K562 (cell line): Measurements from ENCODE around the gene QRFP. TPM values are rescaled to one million over a fixed set of nuclear protein-coding genes. Genes with fewer than 3 reads are reported as not detected.

ENCODE experiments used
- BHLHE40 ChIP-seq: IDR thresholded peaks from 2 replicates; pipeline ENCODE4 v1.6.1; 2011; ENCODE audit warnings: low read length, improper control_type of control experiment
- BMI1 ChIP-seq: fragments of 150-350 bp; IDR thresholded peaks from 2 replicates; pipeline ENCODE4 v1.6.1; 2014; ENCODE audit warnings: low read length
- CCNT2 ChIP-seq: IDR thresholded peaks from 2 replicates; pipeline ENCODE4 v1.6.1; 2011; ENCODE audit warnings: borderline replicate concordance, low read depth, mild to moderate bottlenecking, moderate library complexity, mixed read lengths, low read length; ENCODE audit not compliant: insufficient read length; ENCODE audit errors: extremely low read depth
- HOXB6 ChIP-seq: fragments of 250-450 bp; sonication (Bioruptor Pico); IDR thresholded peaks from 2 replicates; pipeline ENCODE4 v1.5.1; 2022; ENCODE audit warnings: mild to moderate bottlenecking, borderline replicate concordance
- OTX1 ChIP-seq: fragments of 450-650 bp; formaldehyde crosslinking; IDR thresholded peaks from 2 replicates; pipeline ENCODE4 v1.4.0; 2022; ENCODE audit warnings: mild to moderate bottlenecking
- PHF21A ChIP-seq: fragments of 450-650 bp; IDR thresholded peaks from 2 replicates; pipeline ENCODE4 v1.6.1; 2017; ENCODE audit warnings: low read depth, borderline replicate concordance
- TCF7L2 ChIP-seq: fragments of 150-350 bp; IDR thresholded peaks from 2 replicates; pipeline ENCODE4 v1.6.1; 2016; ENCODE audit warnings: low read depth, mild to moderate bottlenecking, low read length, moderate library complexity
- ZNF311 ChIP-seq: fragments of 250-450 bp; sonication (Bioruptor Pico); IDR thresholded peaks from 2 replicates; pipeline ENCODE4 v1.4.0; 2020; ENCODE audit warnings: mild to moderate bottlenecking, moderate library complexity
- ZSCAN32 ChIP-seq: fragments of 450-650 bp; formaldehyde crosslinking; IDR thresholded peaks from 2 replicates; pipeline ENCODE4 v1.4.0; 2020; ENCODE audit warnings: mild to moderate bottlenecking, moderate library complexity
- polyA plus RNA-seq, 8 experiments: library from polyadenylated mRNA; depleted of rRNA in 4 of 8; stranded (reverse) in 5 of 8; unstranded in 3 of 8; fragments of >200 nt; fragmentation: Nextera tagmentation in 2 of 8; fragmentation: Illumina TruSeq in 1 of 8; extraction: Ambion mirVana in 2 of 8; extraction: Trizol in 1 of 8; gene quantifications; 2 replicates each; pipeline versions ENCODE4 v1.2.1 to v1.2.3, GENCODE V29; 2011 to 2014; ENCODE audit warnings: inconsistent platforms in 1 of 8, missing spikeins in 1 of 8
- total RNA-seq, 7 experiments: library from RNA; depleted of rRNA in 6 of 7; stranded (reverse); fragments of >200 nt in 6 of 7; fragmentation: Illumina TruSeq in 2 of 7; extraction: Trizol in 2 of 7; gene quantifications; 2 replicates each; pipeline versions ENCODE4 v1.2.1 to v1.2.3, GENCODE V29; 2011 to 2021; ENCODE audit warnings: low replicate concordance in 1 of 7
- TF ChIP-seq, protein P1 (sequence below): fragments of 200-600 bp; sonication (generic); IDR thresholded peaks from one replicate; pipeline ENCODE4 v1.6.1; 2012; ENCODE audit warnings: mild to moderate bottlenecking, low read depth, low read length, inconsistent platforms
- TF ChIP-seq, protein P2 (sequence below): fragments of 450-650 bp; IDR thresholded peaks from 2 replicates; pipeline ENCODE4 v1.6.1; 2017; ENCODE audit warnings: mild to moderate bottlenecking, moderate library complexity

Gene QRFP
- total and polyA plus RNA-seq, 9 of the 15 experiments (the other 6 are each of a cell fraction or from before 2014, with no cell fraction given), result not detected

DNA sequence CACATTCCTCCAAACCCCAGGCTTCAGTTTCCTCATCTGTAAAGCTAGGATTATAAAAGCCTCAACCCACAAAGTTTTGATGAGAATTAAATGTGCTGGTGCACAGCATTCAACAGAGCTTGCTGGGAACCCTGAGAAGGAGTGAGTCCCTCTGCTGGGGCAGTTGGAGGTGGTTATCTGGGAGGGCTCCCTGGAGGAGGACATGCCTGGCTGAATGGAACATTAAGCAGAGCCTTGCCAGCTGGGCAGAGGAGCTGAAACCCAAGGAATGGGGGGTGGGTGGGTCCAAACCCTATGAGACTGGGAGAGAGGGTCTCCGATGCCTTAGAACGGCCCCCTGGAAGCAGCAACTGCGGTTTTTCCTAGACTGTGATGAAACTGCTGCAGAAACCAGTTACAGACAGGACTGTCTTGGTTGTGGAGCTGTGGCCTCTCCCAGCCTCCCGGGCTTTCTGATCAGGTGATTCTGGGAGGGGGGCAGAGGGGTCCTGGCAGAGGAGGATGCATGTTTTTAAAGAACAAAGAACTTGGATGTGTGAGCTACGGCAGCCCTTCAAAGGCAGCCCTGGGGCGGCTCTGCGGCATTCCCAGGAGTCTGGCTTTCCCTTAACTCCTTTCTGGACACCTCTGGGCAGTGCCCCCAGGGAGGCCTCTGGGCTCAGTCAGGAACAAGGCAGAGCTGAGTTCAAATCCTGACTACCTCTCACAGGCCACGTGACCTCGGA is 21.7 kb upstream of the QRFP start (continued):
- TF ChIP-seq ZNF311 (CRISPR knock-in tag), result no peak
- TF ChIP-seq, protein P1, sequence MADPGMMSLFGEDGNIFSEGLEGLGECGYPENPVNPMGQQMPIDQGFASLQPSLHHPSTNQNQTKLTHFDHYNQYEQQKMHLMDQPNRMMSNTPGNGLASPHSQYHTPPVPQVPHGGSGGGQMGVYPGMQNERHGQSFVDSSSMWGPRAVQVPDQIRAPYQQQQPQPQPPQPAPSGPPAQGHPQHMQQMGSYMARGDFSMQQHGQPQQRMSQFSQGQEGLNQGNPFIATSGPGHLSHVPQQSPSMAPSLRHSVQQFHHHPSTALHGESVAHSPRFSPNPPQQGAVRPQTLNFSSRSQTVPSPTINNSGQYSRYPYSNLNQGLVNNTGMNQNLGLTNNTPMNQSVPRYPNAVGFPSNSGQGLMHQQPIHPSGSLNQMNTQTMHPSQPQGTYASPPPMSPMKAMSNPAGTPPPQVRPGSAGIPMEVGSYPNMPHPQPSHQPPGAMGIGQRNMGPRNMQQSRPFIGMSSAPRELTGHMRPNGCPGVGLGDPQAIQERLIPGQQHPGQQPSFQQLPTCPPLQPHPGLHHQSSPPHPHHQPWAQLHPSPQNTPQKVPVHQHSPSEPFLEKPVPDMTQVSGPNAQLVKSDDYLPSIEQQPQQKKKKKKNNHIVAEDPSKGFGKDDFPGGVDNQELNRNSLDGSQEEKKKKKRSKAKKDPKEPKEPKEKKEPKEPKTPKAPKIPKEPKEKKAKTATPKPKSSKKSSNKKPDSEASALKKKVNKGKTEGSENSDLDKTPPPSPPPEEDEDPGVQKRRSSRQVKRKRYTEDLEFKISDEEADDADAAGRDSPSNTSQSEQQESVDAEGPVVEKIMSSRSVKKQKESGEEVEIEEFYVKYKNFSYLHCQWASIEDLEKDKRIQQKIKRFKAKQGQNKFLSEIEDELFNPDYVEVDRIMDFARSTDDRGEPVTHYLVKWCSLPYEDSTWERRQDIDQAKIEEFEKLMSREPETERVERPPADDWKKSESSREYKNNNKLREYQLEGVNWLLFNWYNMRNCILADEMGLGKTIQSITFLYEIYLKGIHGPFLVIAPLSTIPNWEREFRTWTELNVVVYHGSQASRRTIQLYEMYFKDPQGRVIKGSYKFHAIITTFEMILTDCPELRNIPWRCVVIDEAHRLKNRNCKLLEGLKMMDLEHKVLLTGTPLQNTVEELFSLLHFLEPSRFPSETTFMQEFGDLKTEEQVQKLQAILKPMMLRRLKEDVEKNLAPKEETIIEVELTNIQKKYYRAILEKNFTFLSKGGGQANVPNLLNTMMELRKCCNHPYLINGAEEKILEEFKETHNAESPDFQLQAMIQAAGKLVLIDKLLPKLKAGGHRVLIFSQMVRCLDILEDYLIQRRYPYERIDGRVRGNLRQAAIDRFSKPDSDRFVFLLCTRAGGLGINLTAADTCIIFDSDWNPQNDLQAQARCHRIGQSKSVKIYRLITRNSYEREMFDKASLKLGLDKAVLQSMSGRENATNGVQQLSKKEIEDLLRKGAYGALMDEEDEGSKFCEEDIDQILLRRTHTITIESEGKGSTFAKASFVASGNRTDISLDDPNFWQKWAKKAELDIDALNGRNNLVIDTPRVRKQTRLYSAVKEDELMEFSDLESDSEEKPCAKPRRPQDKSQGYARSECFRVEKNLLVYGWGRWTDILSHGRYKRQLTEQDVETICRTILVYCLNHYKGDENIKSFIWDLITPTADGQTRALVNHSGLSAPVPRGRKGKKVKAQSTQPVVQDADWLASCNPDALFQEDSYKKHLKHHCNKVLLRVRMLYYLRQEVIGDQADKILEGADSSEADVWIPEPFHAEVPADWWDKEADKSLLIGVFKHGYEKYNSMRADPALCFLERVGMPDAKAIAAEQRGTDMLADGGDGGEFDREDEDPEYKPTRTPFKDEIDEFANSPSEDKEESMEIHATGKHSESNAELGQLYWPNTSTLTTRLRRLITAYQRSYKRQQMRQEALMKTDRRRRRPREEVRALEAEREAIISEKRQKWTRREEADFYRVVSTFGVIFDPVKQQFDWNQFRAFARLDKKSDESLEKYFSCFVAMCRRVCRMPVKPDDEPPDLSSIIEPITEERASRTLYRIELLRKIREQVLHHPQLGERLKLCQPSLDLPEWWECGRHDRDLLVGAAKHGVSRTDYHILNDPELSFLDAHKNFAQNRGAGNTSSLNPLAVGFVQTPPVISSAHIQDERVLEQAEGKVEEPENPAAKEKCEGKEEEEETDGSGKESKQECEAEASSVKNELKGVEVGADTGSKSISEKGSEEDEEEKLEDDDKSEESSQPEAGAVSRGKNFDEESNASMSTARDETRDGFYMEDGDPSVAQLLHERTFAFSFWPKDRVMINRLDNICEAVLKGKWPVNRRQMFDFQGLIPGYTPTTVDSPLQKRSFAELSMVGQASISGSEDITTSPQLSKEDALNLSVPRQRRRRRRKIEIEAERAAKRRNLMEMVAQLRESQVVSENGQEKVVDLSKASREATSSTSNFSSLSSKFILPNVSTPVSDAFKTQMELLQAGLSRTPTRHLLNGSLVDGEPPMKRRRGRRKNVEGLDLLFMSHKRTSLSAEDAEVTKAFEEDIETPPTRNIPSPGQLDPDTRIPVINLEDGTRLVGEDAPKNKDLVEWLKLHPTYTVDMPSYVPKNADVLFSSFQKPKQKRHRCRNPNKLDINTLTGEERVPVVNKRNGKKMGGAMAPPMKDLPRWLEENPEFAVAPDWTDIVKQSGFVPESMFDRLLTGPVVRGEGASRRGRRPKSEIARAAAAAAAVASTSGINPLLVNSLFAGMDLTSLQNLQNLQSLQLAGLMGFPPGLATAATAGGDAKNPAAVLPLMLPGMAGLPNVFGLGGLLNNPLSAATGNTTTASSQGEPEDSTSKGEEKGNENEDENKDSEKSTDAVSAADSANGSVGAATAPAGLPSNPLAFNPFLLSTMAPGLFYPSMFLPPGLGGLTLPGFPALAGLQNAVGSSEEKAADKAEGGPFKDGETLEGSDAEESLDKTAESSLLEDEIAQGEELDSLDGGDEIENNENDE, result no peak
- no peak for TF ChIP-seq HOXB6 (CRISPR knock-in tag)
- 0 out of 2 replicates have a peak, but pooled peaks have one; percentile 19 for TF ChIP-seq BHLHE40
- 0 out of 2 replicates have a peak, but pooled peaks have one; percentile 35 for TF ChIP-seq TCF7L2
- TF ChIP-seq OTX1, result no peak
- no peak for TF ChIP-seq PHF21A
- no peak for TF ChIP-seq CCNT2
- TF ChIP-seq ZSCAN32, result no peak
- TF ChIP-seq, protein P2, sequence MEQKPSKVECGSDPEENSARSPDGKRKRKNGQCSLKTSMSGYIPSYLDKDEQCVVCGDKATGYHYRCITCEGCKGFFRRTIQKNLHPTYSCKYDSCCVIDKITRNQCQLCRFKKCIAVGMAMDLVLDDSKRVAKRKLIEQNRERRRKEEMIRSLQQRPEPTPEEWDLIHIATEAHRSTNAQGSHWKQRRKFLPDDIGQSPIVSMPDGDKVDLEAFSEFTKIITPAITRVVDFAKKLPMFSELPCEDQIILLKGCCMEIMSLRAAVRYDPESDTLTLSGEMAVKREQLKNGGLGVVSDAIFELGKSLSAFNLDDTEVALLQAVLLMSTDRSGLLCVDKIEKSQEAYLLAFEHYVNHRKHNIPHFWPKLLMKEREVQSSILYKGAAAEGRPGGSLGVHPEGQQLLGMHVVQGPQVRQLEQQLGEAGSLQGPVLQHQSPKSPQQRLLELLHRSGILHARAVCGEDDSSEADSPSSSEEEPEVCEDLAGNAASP, result no peak
- no peak for TF ChIP-seq BMI1
